MM.1S (cell line): Measurements from ENCODE around the gene CD14.
"Not testable (repeated sequence)": the region's sequence is repeated elsewhere in the genome, so short reads cannot be mapped to it uniquely, and the experiment has no call there.

ENCODE experiments used
- CTCF ChIP-seq: fragments of 300-600 bp; sonication (generic); IDR thresholded peaks from 2 replicates; pipeline ENCODE4 v1.5.1; 2016; ENCODE audit warnings: antibody characterized with exemption, low read length, mixed read lengths
- EZH2 ChIP-seq: fragments of 300-600 bp; sonication (generic); optimal IDR thresholded peaks from 2 replicates; pipeline ENCODE3; 2017; ENCODE audit warnings: low read depth, mild to moderate bottlenecking, antibody characterized with exemption, low read length, mixed read lengths

DNA sequence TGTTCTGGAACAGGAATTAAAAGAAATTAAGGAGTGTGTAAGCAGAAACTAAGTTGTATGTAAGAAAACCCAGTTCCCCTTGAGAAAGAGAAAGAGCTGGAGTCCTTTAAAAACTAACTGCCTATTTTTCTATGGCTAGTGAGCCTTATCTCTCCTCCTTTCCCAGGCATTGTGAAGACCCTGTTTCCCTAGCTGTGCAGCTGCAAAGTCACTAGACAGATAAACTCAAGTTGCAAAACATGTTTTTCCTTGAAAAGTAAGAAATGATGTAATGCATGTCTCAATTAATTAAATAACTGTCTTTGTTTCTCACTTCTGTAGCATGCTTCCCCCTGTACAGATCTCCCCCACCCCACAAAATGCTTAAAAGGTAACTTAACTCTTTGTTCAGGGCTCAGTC is 9.9 kb downstream of the CD14 start:
- not testable (repeated sequence) for TF ChIP-seq EZH2, CTCF
